Parietal lobe (tissue), 1 donor: ENCODE data around the gene CD34. TPM values are rescaled to one million over a fixed set of nuclear protein-coding genes. Genes with fewer than 3 reads are reported as not detected.

ENCODE experiments used
- total RNA-seq: library from RNA; depleted of rRNA; stranded (reverse); fragments of >200 nt; gene quantifications from one replicate; pipeline ENCODE4 v1.2.3, GENCODE V29; 2014

The CD34 gene
- total RNA-seq: 2.5 TPM

GRCh38 chr1:207910591-207911354 lies at the start of gene CD34:
CD34 (minus strand) TSS chr1:207911125; CDS start chr1:207911080, 45 bp downstream.

Other genes with a start within 250 kb of the CD34 start
- gene CD46, start 159.1 kb downstream of the CD34 start, total RNA-seq: 238 TPM